Measurements from ENCODE around the gene MASP2. TPM values are rescaled to one million over a fixed set of nuclear protein-coding genes. Genes with fewer than 3 reads are reported as not detected.
A peak's percentile ranks its signal among the peaks of the same experiment; 100 is the strongest.

MASP2 gene
- total and polyA plus RNA-seq, 9 of the 15 experiments (the other 6 are each of a cell fraction or from before 2014, with no cell fraction given): 0.01 to 0.23 (median 0.06) TPM; not detected in 3

- TF ChIP-seq, protein P1, sequence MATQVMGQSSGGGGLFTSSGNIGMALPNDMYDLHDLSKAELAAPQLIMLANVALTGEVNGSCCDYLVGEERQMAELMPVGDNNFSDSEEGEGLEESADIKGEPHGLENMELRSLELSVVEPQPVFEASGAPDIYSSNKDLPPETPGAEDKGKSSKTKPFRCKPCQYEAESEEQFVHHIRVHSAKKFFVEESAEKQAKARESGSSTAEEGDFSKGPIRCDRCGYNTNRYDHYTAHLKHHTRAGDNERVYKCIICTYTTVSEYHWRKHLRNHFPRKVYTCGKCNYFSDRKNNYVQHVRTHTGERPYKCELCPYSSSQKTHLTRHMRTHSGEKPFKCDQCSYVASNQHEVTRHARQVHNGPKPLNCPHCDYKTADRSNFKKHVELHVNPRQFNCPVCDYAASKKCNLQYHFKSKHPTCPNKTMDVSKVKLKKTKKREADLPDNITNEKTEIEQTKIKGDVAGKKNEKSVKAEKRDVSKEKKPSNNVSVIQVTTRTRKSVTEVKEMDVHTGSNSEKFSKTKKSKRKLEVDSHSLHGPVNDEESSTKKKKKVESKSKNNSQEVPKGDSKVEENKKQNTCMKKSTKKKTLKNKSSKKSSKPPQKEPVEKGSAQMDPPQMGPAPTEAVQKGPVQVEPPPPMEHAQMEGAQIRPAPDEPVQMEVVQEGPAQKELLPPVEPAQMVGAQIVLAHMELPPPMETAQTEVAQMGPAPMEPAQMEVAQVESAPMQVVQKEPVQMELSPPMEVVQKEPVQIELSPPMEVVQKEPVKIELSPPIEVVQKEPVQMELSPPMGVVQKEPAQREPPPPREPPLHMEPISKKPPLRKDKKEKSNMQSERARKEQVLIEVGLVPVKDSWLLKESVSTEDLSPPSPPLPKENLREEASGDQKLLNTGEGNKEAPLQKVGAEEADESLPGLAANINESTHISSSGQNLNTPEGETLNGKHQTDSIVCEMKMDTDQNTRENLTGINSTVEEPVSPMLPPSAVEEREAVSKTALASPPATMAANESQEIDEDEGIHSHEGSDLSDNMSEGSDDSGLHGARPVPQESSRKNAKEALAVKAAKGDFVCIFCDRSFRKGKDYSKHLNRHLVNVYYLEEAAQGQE (IDR thresholded peaks at IDR 0.05; ENCODE audit: borderline replicate concordance): no peak
- TF ChIP-seq, protein P1 (CRISPR knock-in tag; IDR thresholded peaks at IDR 0.05; ENCODE audit: low read depth): no peak
- TF ChIP-seq POLR2G (IDR thresholded peaks at IDR 0.05; ENCODE audit: low read depth, low read length): peak; percentile 48; the same call in 1 of the 2 replicates
- no peak for TF ChIP-seq BMI1 (IDR thresholded peaks at IDR 0.05; ENCODE audit: low read length)
- 0 out of 2 replicates have a peak, but pooled peaks have one; percentile 0 for TF ChIP-seq SAFB (IDR thresholded peaks at IDR 0.05; ENCODE audit: borderline replicate concordance, low read depth, low read length)
- TF ChIP-seq CBFA2T3 (IDR thresholded peaks at IDR 0.05): no peak
- TF ChIP-seq, protein P2, sequence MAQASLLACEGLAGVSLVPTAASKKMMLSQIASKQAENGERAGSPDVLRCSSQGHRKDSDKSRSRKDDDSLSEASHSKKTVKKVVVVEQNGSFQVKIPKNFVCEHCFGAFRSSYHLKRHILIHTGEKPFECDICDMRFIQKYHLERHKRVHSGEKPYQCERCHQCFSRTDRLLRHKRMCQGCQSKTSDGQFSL (CRISPR knock-in tag; IDR thresholded peaks at IDR 0.05): no peak
- TF ChIP-seq, protein P2 (tag; IDR thresholded peaks at IDR 0.05): no peak
- TF ChIP-seq HMGN3 (IDR thresholded peaks at IDR 0.05; ENCODE audit: borderline replicate concordance, extremely low read depth, insufficient read length, low read depth, low read length): no peak
- TF ChIP-seq PHTF2 (CRISPR knock-in tag; IDR thresholded peaks at IDR 0.05): no peak
- no peak for TF ChIP-seq ZNF3 (CRISPR knock-in tag; IDR thresholded peaks at IDR 0.05)
- TF ChIP-seq RREB1 (CRISPR knock-in tag; IDR thresholded peaks at IDR 0.05): no peak
Observed at GRCh38 chr1:11054181-11054580, 7.1 kb upstream of the MASP2 start (continued).
